DND-41 (cell line): ENCODE data around the gene RPA1.

Experiments used
- ATAC-seq: fragments of 200-7000 bp; cut with Tn5 transposase; 3 replicates; pipeline ENCODE4 v1.9.1; 2021; ENCODE audit warnings: low read depth; ENCODE audit not compliant: insufficient read depth
- DNase-seq: peaks from one replicate; pipeline ENCODE4 v3.0.0-alpha.2; 2020
- H2AFZ ChIP-seq: 2 replicates; pipeline ENCODE4 v1.6.0; 2012; ENCODE audit warnings: low read depth, low read length
- H3K27ac ChIP-seq: 2 replicates; pipeline ENCODE4 v1.5.1; 2012; ENCODE audit warnings: low read length, inconsistent platforms
- H3K27me3 ChIP-seq: fragments of 200-600 bp; sonication (generic); 2 replicates; pipeline ENCODE4 v1.6.0; 2012; ENCODE audit warnings: low read length, mild to moderate bottlenecking, inconsistent platforms; ENCODE audit not compliant: insufficient read depth, poor library complexity
- H3K36me3 ChIP-seq: 2 replicates; pipeline ENCODE4 v1.5.1; 2012; ENCODE audit warnings: low read length, inconsistent platforms; ENCODE audit not compliant: insufficient read depth
- H3K4me1 ChIP-seq: 2 replicates; pipeline ENCODE4 v1.5.1; 2012; ENCODE audit warnings: mild to moderate bottlenecking, low read length; ENCODE audit not compliant: insufficient read depth
- H3K4me2 ChIP-seq: 2 replicates; pipeline ENCODE4 v1.6.0; 2012; ENCODE audit warnings: mild to moderate bottlenecking, moderate library complexity, low read length, inconsistent platforms; ENCODE audit not compliant: insufficient read depth
- H3K4me3 ChIP-seq, 2 experiments: fragments of 200-600 bp in 1 of 2; shearing (Covaris generic) in 1 of 2; 2 replicates each; pipeline ENCODE4 v1.5.1; 2012 to 2016; ENCODE audit warnings: inconsistent platforms in 2 of 2, low read length in 2 of 2, mild to moderate bottlenecking in 2 of 2, low read depth in 1 of 2, moderate library complexity in 1 of 2
- H3K79me2 ChIP-seq: 2 replicates; pipeline ENCODE4 v1.6.0; 2012; ENCODE audit warnings: low read length, inconsistent platforms; ENCODE audit not compliant: insufficient read depth
- H3K9ac ChIP-seq: 2 replicates; pipeline ENCODE4 v1.6.0; 2012; ENCODE audit warnings: low read depth, mild to moderate bottlenecking, inconsistent platforms, low read length, moderate library complexity
- H3K9me3 ChIP-seq: 2 replicates; pipeline ENCODE4 v1.5.1; 2012; ENCODE audit warnings: low read length, moderate library complexity, mild to moderate bottlenecking, inconsistent platforms; ENCODE audit not compliant: insufficient read depth, severe bottlenecking
- H4K20me1 ChIP-seq: 2 replicates; pipeline ENCODE4 v1.6.0; 2012; ENCODE audit warnings: low read length; ENCODE audit not compliant: insufficient read depth
- EZH2 ChIP-seq: IDR thresholded peaks from 3 replicates; pipeline ENCODE4 v1.6.1; 2012; ENCODE audit warnings: borderline replicate concordance, low read depth, mild to moderate bottlenecking, moderate library complexity, low read length, inconsistent platforms; ENCODE audit not compliant: severe bottlenecking
- TF ChIP-seq, protein P1 (sequence below): IDR thresholded peaks from 2 replicates; pipeline ENCODE4 v1.5.1; 2012; ENCODE audit warnings: borderline replicate concordance, low read length, moderate library complexity, mild to moderate bottlenecking; ENCODE audit not compliant: poor library complexity, severe bottlenecking; ENCODE audit errors: extremely low read depth

RPA1 gene

GRCh38 chr17:1783834-1784611 is 45.8 kb upstream of the RPA1 start:
- Histone ChIP-seq H3K4me2 (no peak overlapping the region), H3K9me3 (no peaks in the 10 kb centered on the region), H3K79me2 (no peaks in the 10 kb centered on the region), H2AFZ (no peak overlapping the region), H3K27ac (no peak overlapping the region), H3K27me3 (no peaks in the 10 kb centered on the region), H3K9ac (no peak overlapping the region), H3K36me3 (peaks cover 68% of the 10 kb centered on the region), H4K20me1 (0 out of 2 replicates have a peak, but pooled peaks cover 7% of the 10 kb centered on the region), H3K4me1 (no peaks in the 10 kb centered on the region), H3K4me3 (no peak overlapping the region)
- TF ChIP-seq EZH2, result no peak
- TF ChIP-seq, protein P1, sequence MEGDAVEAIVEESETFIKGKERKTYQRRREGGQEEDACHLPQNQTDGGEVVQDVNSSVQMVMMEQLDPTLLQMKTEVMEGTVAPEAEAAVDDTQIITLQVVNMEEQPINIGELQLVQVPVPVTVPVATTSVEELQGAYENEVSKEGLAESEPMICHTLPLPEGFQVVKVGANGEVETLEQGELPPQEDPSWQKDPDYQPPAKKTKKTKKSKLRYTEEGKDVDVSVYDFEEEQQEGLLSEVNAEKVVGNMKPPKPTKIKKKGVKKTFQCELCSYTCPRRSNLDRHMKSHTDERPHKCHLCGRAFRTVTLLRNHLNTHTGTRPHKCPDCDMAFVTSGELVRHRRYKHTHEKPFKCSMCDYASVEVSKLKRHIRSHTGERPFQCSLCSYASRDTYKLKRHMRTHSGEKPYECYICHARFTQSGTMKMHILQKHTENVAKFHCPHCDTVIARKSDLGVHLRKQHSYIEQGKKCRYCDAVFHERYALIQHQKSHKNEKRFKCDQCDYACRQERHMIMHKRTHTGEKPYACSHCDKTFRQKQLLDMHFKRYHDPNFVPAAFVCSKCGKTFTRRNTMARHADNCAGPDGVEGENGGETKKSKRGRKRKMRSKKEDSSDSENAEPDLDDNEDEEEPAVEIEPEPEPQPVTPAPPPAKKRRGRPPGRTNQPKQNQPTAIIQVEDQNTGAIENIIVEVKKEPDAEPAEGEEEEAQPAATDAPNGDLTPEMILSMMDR, result peak; percentile 30
- ATAC-seq (0 out of 3 replicates have a peak, but pooled peaks have one; percentile 39), DNase-seq (no peak)

GRCh38 chr17:1785930-1786329 is 43.9 kb upstream of the RPA1 start:
- Histone ChIP-seq H4K20me1 (0 out of 2 replicates have a peak, but pooled peaks cover 7% of the 10 kb centered on the region), H3K9ac (no peak overlapping the region), H2AFZ (no peak overlapping the region), H3K79me2 (peaks cover 5% of the 10 kb centered on the region; the same call in 1 of the 2 replicates), H3K4me2 (no peak overlapping the region), H3K4me3 (no peak overlapping the region), H3K36me3 (peaks cover 58% of the 10 kb centered on the region), H3K9me3 (no peaks in the 10 kb centered on the region), H3K27me3 (no peaks in the 10 kb centered on the region), H3K4me1 (no peaks in the 10 kb centered on the region), H3K27ac (no peak overlapping the region)
- DNase-seq (no peak), ATAC-seq (no peak)
- TF ChIP-seq, protein P1, result no peak
- no peak for TF ChIP-seq EZH2

DNA sequence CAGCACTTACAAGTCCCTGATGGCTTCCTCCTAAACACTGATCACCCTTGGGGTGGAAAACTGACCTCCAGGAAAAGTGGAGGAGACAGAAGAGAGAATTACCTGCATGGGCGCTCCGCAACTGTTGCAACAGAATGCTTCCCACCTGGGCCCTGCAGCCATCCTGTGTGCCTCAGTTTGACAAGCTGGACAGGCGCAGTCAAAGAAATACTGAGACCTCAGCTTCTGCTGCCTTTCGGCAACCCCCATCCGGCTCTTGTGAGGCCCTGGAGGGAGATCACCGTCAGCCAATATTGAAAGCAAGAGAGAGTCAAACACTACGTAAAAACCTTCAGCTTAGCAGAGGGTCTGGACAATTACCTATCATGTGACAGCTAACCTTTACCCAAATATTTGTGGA is 43.1 kb upstream of the RPA1 start:
- Histone ChIP-seq H3K27me3 (no peaks in the 10 kb centered on the region), H3K4me1 (no peaks in the 10 kb centered on the region), H4K20me1 (0 out of 2 replicates have a peak, but pooled peaks cover 7% of the 10 kb centered on the region), H3K36me3 (peaks cover 50% of the 10 kb centered on the region), H3K4me2 (no peak overlapping the region), H3K9ac (no peak overlapping the region), H3K79me2 (peaks cover 7% of the 10 kb centered on the region; the same call in 1 of the 2 replicates), H2AFZ (no peak overlapping the region), H3K27ac (no peak overlapping the region), H3K4me3 (no peak overlapping the region), H3K9me3 (no peaks in the 10 kb centered on the region)
- no peak for ATAC-seq
- DNase-seq, result no peak
- TF ChIP-seq, protein P1, result no peak
- no peak for TF ChIP-seq EZH2
